Suprapubic skin (tissue), 4 donors: Measurements from ENCODE around the gene GSTA1.
"Not testable (repeated sequence)": the region's sequence is repeated elsewhere in the genome, so short reads cannot be mapped to it uniquely, and the experiment has no call there.

Experiments used
- CTCF ChIP-seq, 2 donors: fragments of 200-600 bp in 1 of 2; fragments of 450-650 bp in 1 of 2; sonication (generic) in 1 of 2; IDR thresholded peaks; one replicate each; pipeline ENCODE4 v1.5.1; 2016 to 2019; ENCODE audit warnings: antibody characterized with exemption in 2 of 2, mild to moderate bottlenecking in 1 of 2, moderate library complexity in 1 of 2
- EP300 ChIP-seq: sonication (generic); formaldehyde crosslinking; IDR thresholded peaks from one replicate; pipeline ENCODE4 v1.6.1; 2017; ENCODE audit warnings: antibody characterized with exemption
- POLR2A ChIP-seq, 2 donors: fragments of 450-650 bp; IDR thresholded peaks; one replicate each; pipeline ENCODE4 v1.6.1; 2017; ENCODE audit warnings: antibody characterized with exemption in 2 of 2, mild to moderate bottlenecking in 2 of 2, moderate library complexity in 2 of 2
- POLR2AphosphoS5 ChIP-seq, 3 donors: sonication (generic); formaldehyde crosslinking; IDR thresholded peaks; one replicate each; pipeline ENCODE4 v1.6.1; 2017; ENCODE audit warnings: antibody characterized with exemption in 3 of 3

GRCh38 chr6:52782209-52782608, 21.4 kb downstream of the GSTA1 start:
- not testable (repeated sequence) for TF ChIP-seq CTCF (IDR thresholded peaks at IDR 0.05); POLR2A (IDR thresholded peaks at IDR 0.05); EP300; POLR2AphosphoS5 (IDR thresholded peaks at IDR 0.05)
